HUES48 (cell line): Measurements from ENCODE around the gene AGBL4.

ENCODE experiments used
- H3K27ac ChIP-seq: one replicate; pipeline ENCODE4 v1.7.0; 2013; ENCODE audit warnings: low read depth, low read length, inconsistent platforms
- H3K27me3 ChIP-seq: 2 replicates; pipeline ENCODE4 v1.6.1; 2013; ENCODE audit warnings: mild to moderate bottlenecking, low read length; ENCODE audit not compliant: control insufficient read depth, insufficient read depth
- H3K36me3 ChIP-seq: 2 replicates; pipeline ENCODE4 v1.6.1; 2013; ENCODE audit warnings: low read length; ENCODE audit not compliant: control insufficient read depth, insufficient read depth
- H3K4me1 ChIP-seq: 2 replicates; pipeline ENCODE4 v1.6.1; 2013; ENCODE audit warnings: mild to moderate bottlenecking, low read length; ENCODE audit not compliant: control insufficient read depth, insufficient read depth
- H3K4me3 ChIP-seq: 2 replicates; pipeline ENCODE4 v1.5.1; 2013; ENCODE audit warnings: mild to moderate bottlenecking, low read depth, low read length
- H3K9ac ChIP-seq: 2 replicates; pipeline ENCODE4 v1.6.1; 2013; ENCODE audit warnings: mild to moderate bottlenecking, low read depth, low read length, moderate library complexity
- H3K9me3 ChIP-seq: 2 replicates; pipeline ENCODE4 v1.6.1; 2013; ENCODE audit warnings: low read length; ENCODE audit not compliant: control insufficient read depth, insufficient read depth

AGBL4 gene

DNA sequence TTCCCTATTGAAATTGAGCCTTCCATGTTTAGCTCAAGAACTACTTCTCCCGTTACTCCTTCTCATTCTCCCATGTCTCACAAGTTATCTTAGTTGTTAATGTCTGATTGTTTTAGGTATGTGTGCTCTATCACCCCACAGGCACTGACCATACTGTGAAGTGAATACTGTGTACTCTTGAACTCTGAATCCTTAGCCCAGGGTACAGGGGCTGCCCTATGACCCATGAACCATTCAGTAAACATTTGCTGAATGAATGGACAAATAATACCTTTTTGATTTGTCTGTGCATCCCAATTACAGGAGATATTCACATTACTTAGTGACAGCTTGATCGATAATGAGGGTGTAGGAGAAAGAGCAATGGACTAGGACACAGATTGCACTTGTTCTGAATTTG is 1077.7 kb downstream of the AGBL4 start:
- no peak overlapping the region for H3K27ac ChIP-seq
- no peaks in the 10 kb centered on the region for H3K4me1 ChIP-seq
- H3K9ac ChIP-seq = no peak overlapping the region
- no peak overlapping the region for H3K4me3 ChIP-seq
- no peaks in the 10 kb centered on the region for H3K27me3 ChIP-seq
- H3K36me3 ChIP-seq = no peaks in the 10 kb centered on the region
- no peaks in the 10 kb centered on the region for H3K9me3 ChIP-seq

DNA sequence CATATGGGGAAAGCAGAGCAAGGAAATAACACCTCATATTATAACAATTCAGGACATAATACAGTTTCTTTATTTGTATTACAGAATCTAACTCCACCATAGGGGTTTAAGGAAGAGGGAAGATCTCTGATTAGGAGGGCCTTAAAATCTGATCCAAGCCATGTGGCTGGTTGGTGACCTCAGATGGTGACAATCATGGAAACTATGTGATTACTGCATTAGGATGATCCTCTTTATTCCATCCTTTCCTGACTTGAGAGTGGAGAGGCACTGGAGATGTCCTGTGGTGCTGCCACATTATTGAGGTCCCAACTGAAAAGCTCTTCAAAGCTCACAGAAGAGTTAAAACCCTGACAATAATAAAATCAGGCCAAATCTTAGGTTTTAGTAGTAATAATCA is 1078.9 kb downstream of the AGBL4 start:
- Histone ChIP-seq H3K36me3 (no peaks in the 10 kb centered on the region), H3K4me1 (no peaks in the 10 kb centered on the region), H3K9me3 (no peaks in the 10 kb centered on the region), H3K27me3 (no peaks in the 10 kb centered on the region), H3K27ac (no peak overlapping the region), H3K4me3 (no peak overlapping the region), H3K9ac (no peak overlapping the region)

DNA sequence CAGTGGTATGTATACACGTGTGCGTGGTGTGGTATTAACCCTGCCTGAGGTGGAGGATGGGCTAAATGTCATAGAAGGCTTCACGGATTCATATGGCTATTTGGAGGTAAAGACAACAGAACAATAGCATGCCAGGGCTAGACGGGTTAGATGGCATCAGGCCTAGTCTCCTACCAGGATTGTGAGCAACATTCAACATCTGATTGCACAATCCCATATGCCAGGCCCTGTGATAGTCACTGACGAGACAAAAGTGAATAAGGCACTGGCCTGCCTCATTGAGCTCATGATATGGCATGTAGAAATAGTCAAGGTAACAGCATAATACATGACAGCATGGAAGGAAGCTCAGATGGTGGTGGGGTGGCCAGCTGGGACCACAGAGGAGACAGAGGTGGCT is 1079.9 kb downstream of the AGBL4 start:
- no peaks in the 10 kb centered on the region for H3K27me3 ChIP-seq
- no peaks in the 10 kb centered on the region for H3K4me1 ChIP-seq
- no peaks in the 10 kb centered on the region for H3K36me3 ChIP-seq
- H3K4me3 ChIP-seq = no peak overlapping the region
- no peaks in the 10 kb centered on the region for H3K9me3 ChIP-seq
- no peak overlapping the region for H3K9ac ChIP-seq
- H3K27ac ChIP-seq = no peak overlapping the region

DNA sequence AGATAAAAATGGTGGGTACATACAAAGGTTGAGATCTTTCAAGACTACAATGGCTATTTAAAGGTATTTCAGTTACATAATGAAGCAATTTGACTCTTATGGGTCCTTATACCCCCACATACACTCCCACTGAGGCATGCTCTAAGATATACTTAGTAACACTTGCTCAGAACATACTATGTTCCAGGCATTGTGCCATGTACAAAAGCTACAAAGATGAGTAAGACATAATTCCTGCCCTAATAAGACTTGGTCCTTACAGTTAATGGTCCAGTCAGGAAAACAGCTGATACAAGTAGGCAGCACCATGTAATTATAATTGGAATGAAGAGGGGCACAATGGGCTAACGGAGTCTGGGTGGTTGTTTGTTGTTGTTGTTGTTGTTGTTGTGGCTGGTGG is 1080.4 kb downstream of the AGBL4 start:
- Histone ChIP-seq H3K4me3 (no peak overlapping the region), H3K9me3 (no peaks in the 10 kb centered on the region), H3K4me1 (no peaks in the 10 kb centered on the region), H3K9ac (no peak overlapping the region), H3K27me3 (no peaks in the 10 kb centered on the region), H3K36me3 (no peaks in the 10 kb centered on the region), H3K27ac (no peak overlapping the region)

DNA sequence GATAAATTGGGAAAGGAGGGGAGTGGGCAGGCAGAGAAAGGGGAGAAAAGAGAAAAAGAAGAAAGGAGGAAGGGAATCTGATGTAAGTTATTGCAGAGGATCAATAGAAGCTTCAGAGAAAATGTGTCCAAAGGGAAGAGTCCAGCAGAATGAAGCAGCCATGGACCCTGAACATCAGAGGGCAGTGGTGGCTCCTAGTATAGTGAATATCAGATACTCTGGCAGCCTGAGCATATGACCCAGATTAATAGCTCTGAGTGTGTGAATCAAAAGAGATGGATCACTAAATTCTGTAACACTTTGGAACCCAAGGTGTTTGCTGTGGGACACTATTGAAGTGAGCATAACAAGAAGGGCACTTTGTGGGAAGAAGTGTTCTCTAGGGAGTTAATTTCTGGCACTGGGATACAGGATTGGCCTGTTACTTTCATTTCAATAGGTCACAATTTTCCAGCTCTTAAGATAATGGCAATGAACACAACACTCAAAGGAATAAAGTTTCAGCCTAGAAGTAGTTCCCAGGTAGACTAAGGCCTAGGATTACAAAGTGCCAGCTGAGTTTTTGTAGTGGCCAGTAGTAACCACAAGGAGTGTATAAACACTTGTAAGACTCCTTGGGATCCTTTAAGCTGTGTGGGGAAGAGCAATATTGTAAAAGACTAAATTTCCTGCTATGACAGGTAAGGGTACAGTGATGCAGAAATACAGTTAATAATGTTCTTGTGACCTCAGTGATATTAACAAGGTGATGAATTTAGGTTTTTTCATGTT is 1082.6 kb downstream of the AGBL4 start:
- no peaks in the 10 kb centered on the region for H3K4me1 ChIP-seq
- no peak overlapping the region for H3K4me3 ChIP-seq
- H3K9me3 ChIP-seq = no peaks in the 10 kb centered on the region
- H3K27me3 ChIP-seq = no peaks in the 10 kb centered on the region
- no peaks in the 10 kb centered on the region for H3K36me3 ChIP-seq
- no peak overlapping the region for H3K9ac ChIP-seq
- no peak overlapping the region for H3K27ac ChIP-seq

GRCh38 chr1:48940354-48940753 is 1083.4 kb downstream of the AGBL4 start:
- H3K36me3 ChIP-seq = no peaks in the 10 kb centered on the region
- H3K9ac ChIP-seq = no peak overlapping the region
- no peak overlapping the region for H3K4me3 ChIP-seq
- H3K4me1 ChIP-seq = no peaks in the 10 kb centered on the region
- H3K9me3 ChIP-seq = no peaks in the 10 kb centered on the region
- no peaks in the 10 kb centered on the region for H3K27me3 ChIP-seq
- no peak overlapping the region for H3K27ac ChIP-seq

- no peaks in the 10 kb centered on the region for H3K27me3 ChIP-seq
- no peak overlapping the region for H3K9ac ChIP-seq
- H3K9me3 ChIP-seq = no peaks in the 10 kb centered on the region
- no peak overlapping the region for H3K27ac ChIP-seq
- no peak overlapping the region for H3K4me3 ChIP-seq
- no peaks in the 10 kb centered on the region for H3K4me1 ChIP-seq
- H3K36me3 ChIP-seq = no peaks in the 10 kb centered on the region
These were observed 1083.9 kb downstream of the AGBL4 start for GRCh38 chr1:48939828-48940227.

- Histone ChIP-seq H3K9ac (no peak overlapping the region), H3K36me3 (no peaks in the 10 kb centered on the region), H3K4me3 (no peak overlapping the region), H3K27ac (no peak overlapping the region), H3K4me1 (peaks cover 7% of the 10 kb centered on the region), H3K9me3 (no peaks in the 10 kb centered on the region), H3K27me3 (no peaks in the 10 kb centered on the region)
These were observed 1084.7 kb downstream of the AGBL4 start for GRCh38 chr1:48939042-48939441.

- H3K27me3 ChIP-seq = no peaks in the 10 kb centered on the region
- no peak overlapping the region for H3K4me3 ChIP-seq
- H3K4me1 ChIP-seq = peaks cover 9% of the 10 kb centered on the region
- H3K36me3 ChIP-seq = no peaks in the 10 kb centered on the region
- H3K27ac ChIP-seq = no peak overlapping the region
- no peak overlapping the region for H3K9ac ChIP-seq
- no peaks in the 10 kb centered on the region for H3K9me3 ChIP-seq
These were observed 1086.0 kb downstream of the AGBL4 start for GRCh38 chr1:48937732-48938131.

DNA sequence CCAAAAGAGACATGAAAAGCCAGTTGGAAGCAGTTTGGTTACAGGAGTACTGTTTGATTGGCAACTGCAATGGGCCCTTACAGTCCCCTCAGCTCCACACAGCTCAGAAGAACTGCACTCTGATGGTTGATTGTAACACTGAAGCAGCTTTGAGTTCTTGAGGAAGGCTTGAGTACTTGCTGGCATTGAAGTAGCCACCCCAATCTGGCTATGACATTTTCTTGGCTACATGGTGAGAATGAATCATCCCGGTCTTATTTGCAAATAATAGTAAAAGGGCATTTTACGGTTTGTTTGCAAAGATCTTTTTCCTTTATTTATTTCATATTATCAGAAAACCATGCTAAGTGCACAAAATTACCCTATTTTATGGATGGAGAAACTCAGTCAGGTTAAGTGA is 1087.3 kb downstream of the AGBL4 start:
- H3K27ac ChIP-seq = no peak overlapping the region
- H3K27me3 ChIP-seq = no peaks in the 10 kb centered on the region
- no peak overlapping the region for H3K4me3 ChIP-seq
- H3K4me1 ChIP-seq = peaks cover 9% of the 10 kb centered on the region
- H3K36me3 ChIP-seq = no peaks in the 10 kb centered on the region
- no peaks in the 10 kb centered on the region for H3K9me3 ChIP-seq
- no peak overlapping the region for H3K9ac ChIP-seq

- Histone ChIP-seq H3K4me3 (no peak overlapping the region), H3K27ac (no peak overlapping the region), H3K27me3 (no peaks in the 10 kb centered on the region), H3K4me1 (peaks cover 9% of the 10 kb centered on the region), H3K9me3 (no peaks in the 10 kb centered on the region), H3K9ac (no peak overlapping the region), H3K36me3 (no peaks in the 10 kb centered on the region)
These were observed 1091.4 kb downstream of the AGBL4 start for GRCh38 chr1:48932366-48932765.
